Progenitor cell of endocrine pancreas (in vitro differentiated cells): ENCODE measurements around the gene C5orf22. TPM values are rescaled to one million over a fixed set of nuclear protein-coding genes. Genes with fewer than 3 reads are reported as not detected.
"Not testable (repeated sequence)": the region's sequence is repeated elsewhere in the genome, so short reads cannot be mapped to it uniquely, and the experiment has no call there.

ENCODE experiments used
- DNase-seq: peaks from one replicate; pipeline ENCODE4 v3.0.0; 2021; ENCODE audit warnings: low spot score; ENCODE audit not compliant: unreplicated experiment
- H3K27ac Mint-ChIP-seq: 2 replicates; pipeline ENCODE4 v1.8.0; 2021; ENCODE audit warnings: mild to moderate bottlenecking, moderate library complexity, mixed read lengths
- H3K27me3 Mint-ChIP-seq: 2 replicates; pipeline ENCODE4 v1.8.0; 2021; ENCODE audit warnings: mixed read lengths
- H3K36me3 Mint-ChIP-seq: 2 replicates; pipeline ENCODE4 v1.8.0; 2022; ENCODE audit warnings: mixed read lengths; ENCODE audit not compliant: insufficient read depth
- H3K4me1 Mint-ChIP-seq: 2 replicates; pipeline ENCODE4 v1.8.0; 2021; ENCODE audit warnings: low read depth, mixed read lengths
- H3K4me3 Mint-ChIP-seq: 2 replicates; pipeline ENCODE4 v1.8.0; 2021; ENCODE audit warnings: low read depth, mild to moderate bottlenecking, moderate library complexity, mixed read lengths
- H3K9me3 Mint-ChIP-seq: 2 replicates; pipeline ENCODE4 v1.8.0; 2021; ENCODE audit warnings: low read depth, mixed read lengths
- total RNA-seq: library from RNA; stranded (reverse); gene quantifications from 2 replicates; pipeline ENCODE4 v1.2.1, GENCODE V29; 2021
- TF ChIP-seq, protein P1 (sequence below): fragments of 200-600 bp; sonication (generic); IDR thresholded peaks from one replicate; pipeline ENCODE4 v1.5.0; 2021; ENCODE audit warnings: antibody characterized with exemption, mild to moderate bottlenecking; ENCODE audit not compliant: unreplicated experiment

The C5orf22 gene
- total RNA-seq, 1 donor from 2014 or later: 30.5 TPM

DNA sequence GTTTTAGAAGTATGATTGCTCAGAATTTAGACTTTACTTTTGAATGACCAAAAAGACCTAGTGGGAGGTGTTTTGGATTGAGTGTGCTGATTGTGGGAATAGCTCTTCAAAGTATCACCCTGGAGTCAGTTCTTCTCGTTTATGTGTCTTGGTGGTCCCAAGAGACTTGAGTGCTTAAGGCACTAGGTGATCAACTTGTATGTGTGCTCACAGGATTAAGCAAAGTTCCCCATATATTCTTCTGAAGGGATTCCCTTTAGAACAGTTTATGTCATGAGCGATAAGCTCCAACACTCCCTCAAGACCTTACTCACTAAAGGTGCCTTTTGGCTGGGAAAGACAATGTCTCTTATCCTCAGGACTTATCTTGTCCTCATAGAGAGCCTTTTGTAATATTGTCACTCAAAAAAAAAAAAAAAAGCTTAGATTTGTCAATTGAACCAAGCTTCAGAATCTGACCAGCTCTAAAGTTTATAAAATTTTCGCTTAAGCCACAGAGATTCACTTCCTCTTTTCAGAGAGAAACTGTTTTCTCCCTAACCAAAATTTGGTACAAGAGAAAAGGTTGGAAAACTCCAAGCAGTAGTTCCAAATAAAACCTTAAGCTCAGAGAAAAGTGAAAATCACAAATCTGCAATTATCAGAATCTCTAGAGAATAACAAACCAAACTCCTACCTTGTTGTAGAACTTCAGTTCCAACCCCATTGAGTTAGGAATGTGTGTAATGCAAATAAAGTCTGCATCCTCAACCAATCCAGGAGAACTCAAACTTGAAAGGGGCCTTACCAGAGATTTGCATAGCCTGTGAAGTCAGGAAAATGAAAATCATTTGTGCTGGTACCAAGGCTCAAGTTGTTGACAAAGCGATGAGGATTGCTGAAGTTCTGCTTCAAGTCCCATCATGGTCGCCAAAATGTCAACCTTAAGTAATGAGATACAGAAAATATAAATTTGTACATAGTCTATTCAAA lies 66.8 kb downstream of the C5orf22 start:
- DNase-seq: no peak
- no peaks in the 10 kb centered on the region for H3K9me3 Mint-ChIP-seq
- no peak overlapping the region for H3K27ac Mint-ChIP-seq
- peaks cover 3% of the 10 kb centered on the region for H3K27me3 Mint-ChIP-seq
- no peak overlapping the region for H3K4me3 Mint-ChIP-seq
- H3K36me3 Mint-ChIP-seq: no peaks in the 10 kb centered on the region
- TF ChIP-seq, protein P1, sequence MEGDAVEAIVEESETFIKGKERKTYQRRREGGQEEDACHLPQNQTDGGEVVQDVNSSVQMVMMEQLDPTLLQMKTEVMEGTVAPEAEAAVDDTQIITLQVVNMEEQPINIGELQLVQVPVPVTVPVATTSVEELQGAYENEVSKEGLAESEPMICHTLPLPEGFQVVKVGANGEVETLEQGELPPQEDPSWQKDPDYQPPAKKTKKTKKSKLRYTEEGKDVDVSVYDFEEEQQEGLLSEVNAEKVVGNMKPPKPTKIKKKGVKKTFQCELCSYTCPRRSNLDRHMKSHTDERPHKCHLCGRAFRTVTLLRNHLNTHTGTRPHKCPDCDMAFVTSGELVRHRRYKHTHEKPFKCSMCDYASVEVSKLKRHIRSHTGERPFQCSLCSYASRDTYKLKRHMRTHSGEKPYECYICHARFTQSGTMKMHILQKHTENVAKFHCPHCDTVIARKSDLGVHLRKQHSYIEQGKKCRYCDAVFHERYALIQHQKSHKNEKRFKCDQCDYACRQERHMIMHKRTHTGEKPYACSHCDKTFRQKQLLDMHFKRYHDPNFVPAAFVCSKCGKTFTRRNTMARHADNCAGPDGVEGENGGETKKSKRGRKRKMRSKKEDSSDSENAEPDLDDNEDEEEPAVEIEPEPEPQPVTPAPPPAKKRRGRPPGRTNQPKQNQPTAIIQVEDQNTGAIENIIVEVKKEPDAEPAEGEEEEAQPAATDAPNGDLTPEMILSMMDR: no peak
- no peaks in the 10 kb centered on the region for H3K4me1 Mint-ChIP-seq

DNA sequence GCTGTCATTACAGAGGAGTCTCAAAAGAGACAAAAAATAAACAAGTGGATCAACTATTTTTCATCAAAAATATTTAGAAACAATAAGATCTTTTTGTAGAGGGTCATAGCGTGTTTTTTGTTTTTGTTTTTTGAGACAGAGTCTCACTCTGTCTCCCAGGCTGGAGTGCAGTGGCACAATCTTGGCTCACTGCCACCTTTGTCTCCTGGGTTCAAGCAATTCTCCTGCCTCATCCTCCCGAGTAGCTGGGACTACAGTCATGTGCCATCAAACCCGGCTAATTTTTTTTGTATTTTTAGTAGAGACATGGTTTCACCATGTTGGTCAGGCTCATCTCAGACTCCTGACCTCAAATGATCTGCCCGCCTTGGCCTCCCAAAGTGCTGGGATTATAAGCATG lies 70.2 kb downstream of the C5orf22 start:
- not testable (repeated sequence) for H3K27me3 Mint-ChIP-seq, H3K4me3 Mint-ChIP-seq

DNA sequence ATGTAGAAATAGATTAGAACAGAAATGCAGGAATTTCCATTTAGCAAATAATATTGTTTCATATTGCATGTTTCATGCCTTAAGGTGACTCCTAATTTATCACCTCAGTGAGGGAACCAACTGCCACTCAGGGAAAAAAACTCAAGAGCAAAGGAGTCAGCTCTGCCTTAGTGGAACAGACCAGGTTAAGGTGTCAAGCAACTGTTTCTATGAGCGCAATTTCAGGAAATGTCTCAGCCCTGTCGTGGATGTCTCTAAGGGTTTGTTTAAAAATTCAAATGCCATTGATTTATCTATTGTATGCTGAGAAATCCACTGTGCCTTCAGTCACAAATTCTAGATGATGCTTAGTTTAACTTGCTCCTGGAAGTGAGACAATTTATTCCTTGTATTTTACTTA lies 72.1 kb downstream of the C5orf22 start:
- Mint-ChIP-seq H3K4me3 (no peak overlapping the region), H3K27ac (no peak overlapping the region), H3K36me3 (no peaks in the 10 kb centered on the region), H3K27me3 (peaks cover 3% of the 10 kb centered on the region), H3K9me3 (no peaks in the 10 kb centered on the region), H3K4me1 (no peaks in the 10 kb centered on the region)
- TF ChIP-seq, protein P1: no peak
- DNase-seq: no peak

More for the DNA sequence above, 70.2 kb downstream of the C5orf22 start:
- H3K9me3 Mint-ChIP-seq, H3K4me1 Mint-ChIP-seq, H3K36me3 Mint-ChIP-seq, DNase-seq, H3K27ac Mint-ChIP-seq: not testable (repeated sequence)

DNA sequence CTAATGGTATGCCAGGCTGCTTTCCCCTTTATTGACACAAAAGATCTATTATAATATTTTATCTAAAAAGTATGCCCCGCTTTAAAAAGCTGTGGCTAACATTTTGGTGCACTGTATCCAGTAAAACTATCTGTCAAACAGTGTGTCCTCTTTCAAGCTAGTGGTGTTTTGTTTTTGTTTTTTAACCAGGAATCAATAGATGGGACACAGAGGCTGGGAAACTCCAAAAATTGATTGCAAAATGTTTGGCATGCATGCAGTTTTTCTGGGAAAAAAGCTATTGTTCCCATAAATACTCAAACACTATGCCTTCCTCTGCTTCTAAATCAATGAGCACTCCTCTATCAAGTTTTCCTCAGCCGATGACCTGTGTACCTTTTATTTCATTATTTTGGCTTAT lies 72.5 kb downstream of the C5orf22 start:
- no peak overlapping the region for H3K4me3 Mint-ChIP-seq
- no peaks in the 10 kb centered on the region for H3K9me3 Mint-ChIP-seq
- no peak for DNase-seq
- peaks cover 3% of the 10 kb centered on the region for H3K27me3 Mint-ChIP-seq
- no peaks in the 10 kb centered on the region for H3K36me3 Mint-ChIP-seq
- H3K4me1 Mint-ChIP-seq: no peaks in the 10 kb centered on the region
- TF ChIP-seq, protein P1: no peak
- no peak overlapping the region for H3K27ac Mint-ChIP-seq

Other genes with a start within 250 kb of the C5orf22 start
- 100 TPM in 2 replicates for gene DROSHA, start 208 bp upstream of the C5orf22 start, total RNA-seq
- gene PDZD2, start 106.8 kb downstream of the C5orf22 start, total RNA-seq: 2.4 and 3.1 TPM in 2 replicates